GM19025 (cell line): ENCODE measurements around the gene CNTNAP2.

Experiments used
- ATAC-seq: cut with Tn5 transposase; IDR thresholded peaks from one replicate; pipeline ENCODE4 v1.9.1; 2021; ENCODE audit warnings: mild to moderate bottlenecking, low read depth, moderate library complexity; ENCODE audit not compliant: unreplicated experiment

The CNTNAP2 gene

GRCh38 chr7:147170341-147171012 lies 1053.9 kb downstream of the CNTNAP2 start:
- ATAC-seq, result no peak

DNA sequence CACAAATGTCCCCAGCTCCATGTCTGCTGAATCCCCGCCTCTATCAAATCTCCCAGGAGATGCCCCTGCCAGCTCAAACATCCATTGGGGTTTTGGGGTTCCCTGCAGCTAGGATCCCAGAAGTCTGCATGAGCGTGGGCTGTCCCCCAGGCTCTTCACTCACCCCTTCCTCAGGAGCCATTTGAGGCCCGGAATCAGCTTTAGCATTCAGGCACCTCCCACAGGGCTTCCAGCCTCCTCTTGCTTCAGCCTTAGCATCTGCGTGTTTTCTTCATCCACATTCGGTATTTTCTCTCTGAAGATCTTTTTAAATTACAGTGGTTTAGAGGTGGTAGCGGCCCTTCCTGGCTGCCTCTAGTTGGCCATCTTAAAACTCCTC lies 1054.4 kb downstream of the CNTNAP2 start:
- no peak for ATAC-seq

DNA sequence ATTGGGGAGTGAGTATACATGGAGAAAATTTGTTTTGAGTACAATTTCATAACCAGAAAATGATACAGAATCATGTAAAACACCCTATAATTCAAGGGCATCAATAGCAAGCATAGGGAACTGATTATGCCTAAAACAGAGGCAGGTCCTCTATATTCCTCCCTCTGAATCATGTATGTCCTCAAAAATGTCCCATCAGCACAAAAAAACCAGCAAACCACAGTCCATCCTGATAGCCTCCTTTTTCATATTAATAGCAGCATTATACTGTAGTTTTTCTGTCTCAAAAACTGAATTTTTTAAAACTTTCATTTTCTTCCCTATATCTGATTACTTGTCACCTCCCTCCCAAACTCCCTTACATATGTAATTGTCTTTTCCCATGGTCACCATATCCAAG lies 1057.3 kb downstream of the CNTNAP2 start:
- ATAC-seq, result no peak

DNA sequence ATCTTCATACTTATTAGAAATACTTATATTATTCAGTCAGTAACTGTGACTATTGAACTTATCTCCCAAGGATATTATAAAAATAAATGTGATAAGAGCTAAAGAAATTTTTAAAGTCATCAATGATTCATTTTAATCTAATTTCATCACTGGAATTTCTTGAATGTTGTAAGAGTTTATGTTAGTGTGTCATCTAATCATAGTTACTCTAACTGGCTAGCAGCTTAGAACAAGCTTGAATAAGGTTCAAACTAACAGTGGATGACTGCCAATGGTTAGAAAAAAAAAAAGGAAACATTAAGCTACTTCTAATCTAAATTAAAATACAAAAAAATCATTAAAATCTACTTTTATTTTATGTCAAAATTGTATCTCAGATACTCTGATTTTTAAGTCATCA lies 1066.3 kb downstream of the CNTNAP2 start:
- ATAC-seq, result no peak

DNA sequence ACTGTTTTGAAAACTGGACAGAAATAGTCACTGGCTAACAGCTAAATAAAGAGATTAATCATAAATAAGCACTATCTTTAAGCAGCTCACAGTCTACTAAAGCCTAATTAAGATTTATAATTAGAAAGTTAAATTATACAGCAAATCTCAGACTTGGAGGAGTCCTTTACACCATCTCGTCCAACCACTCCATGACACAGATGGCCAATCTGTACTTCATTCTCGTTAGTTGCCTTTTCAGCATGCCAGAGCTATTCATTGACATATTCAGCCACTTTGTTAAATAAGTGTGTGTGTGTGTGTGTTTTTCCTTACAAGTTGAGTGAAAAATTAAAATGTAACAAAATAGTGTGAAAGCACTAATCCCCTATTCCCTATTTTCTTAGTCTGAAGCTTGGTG lies 1066.7 kb downstream of the CNTNAP2 start:
- no peak for ATAC-seq

GRCh38 chr7:147188467-147188866 lies 1071.9 kb downstream of the CNTNAP2 start:
- no peak for ATAC-seq

- ATAC-seq, result no peak
Measured at GRCh38 chr7:147193476-147193875, 1076.9 kb downstream of the CNTNAP2 start.

DNA sequence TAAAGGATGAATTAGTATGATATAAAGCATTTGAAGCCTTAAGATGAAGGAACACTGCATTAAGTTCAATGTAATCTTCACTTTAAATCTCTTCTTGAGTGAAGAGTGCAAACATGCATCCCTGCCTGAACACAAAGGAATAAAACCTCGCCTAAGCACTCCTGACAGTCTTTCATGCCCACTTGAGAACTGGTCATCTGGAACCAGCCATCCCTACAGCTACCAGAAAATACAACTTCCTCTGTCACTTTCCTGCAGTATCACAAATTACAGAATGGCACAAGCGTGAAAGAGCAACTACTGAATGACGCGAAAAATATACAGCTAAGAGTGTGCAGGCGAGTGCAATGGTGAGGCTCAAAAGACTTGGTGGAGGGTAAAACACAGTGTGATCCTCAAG lies 1079.9 kb downstream of the CNTNAP2 start:
- no peak for ATAC-seq

- no peak for ATAC-seq
Measured at GRCh38 chr7:147197006-147197405, 1080.4 kb downstream of the CNTNAP2 start.

DNA sequence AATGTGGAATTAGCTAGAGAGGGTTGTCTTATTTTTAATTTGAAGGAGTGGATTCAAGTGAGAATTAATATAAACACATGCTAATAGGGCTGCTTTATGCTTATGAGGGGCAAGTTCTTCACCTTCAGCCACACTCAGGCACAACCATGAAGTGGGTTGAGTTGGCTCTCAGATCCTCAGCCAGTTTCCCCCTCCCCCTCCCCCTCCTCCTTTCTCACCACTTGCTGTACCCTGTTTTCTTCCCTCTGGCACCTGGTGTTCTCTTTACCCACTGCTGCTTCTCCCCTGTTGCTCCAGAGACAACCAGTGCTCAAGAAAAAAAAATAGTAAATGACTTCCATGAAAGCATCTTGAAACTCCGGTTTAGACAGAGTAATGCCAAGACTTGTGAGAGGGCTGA lies 1083.3 kb downstream of the CNTNAP2 start:
- no peak for ATAC-seq

DNA sequence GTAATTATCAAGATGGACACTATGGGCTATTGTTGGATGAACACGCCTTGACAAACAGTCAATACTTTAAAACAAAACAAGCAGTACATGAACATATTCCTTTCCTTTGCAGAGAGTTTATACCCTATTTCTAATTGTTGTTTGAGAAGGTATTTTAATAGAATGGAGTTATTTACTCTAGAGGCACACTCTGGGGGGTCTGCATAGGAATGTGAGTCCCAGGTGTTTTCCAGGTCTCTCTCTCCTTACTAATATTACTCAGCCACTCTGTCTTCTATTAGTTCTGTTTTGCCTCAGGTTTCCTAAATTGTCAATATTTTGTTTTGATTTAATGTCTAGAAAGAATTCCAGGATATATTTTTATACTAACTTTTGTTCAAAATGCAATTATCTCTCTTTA lies 1091.4 kb downstream of the CNTNAP2 start:
- no peak for ATAC-seq

DNA sequence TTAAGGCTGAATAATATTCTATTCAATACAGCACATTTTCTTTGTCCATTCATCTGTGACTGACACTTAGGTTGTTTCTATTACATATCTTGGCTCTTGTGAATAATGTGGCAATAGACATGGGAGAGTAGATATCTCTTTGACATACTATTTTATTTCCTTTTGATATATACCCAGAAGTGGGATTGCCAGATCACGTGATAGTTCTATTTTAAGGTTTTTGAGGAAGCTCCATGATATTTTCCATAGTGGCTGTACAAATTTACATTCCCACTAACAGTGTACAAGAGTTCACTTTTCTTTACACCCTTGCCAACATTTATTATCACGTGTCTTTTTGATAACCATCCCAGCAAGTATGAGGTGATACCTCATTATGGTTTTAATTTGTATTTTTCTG lies 1114.7 kb downstream of the CNTNAP2 start:
- ATAC-seq, result no peak

DNA sequence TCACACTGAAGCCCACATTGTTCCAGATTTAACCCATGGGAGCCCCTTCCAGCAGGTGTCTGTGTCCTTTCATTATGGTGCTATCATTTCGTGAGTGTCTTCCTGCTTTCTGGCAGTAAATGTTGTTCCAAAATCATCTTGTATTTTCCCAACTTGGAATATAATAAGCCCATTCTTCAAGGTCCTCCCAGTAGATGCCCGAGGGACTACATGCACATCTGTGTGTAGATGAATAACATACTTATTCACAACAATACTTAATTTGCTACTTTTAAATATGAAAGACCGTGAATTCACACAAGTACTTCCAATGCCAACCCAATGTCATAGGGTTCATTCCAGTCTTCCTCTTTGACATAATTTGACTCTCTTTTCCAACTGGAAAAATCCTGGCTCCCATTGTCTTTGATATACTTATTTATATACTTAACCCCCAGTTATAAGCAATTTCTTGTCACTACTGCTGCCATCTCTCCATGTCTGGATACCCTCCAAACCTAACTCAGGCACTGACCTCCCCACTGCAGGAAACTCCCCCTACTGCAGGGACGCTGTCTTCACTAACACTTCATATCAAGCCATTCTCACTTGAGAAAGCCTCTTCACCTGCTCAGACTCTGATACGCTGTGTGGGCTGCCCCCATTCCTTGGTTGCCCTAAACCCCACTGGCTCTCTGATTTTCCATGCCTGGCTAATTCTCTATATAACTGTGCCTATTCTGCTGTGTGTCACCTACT lies 1119.2 kb downstream of the CNTNAP2 start:
- ATAC-seq, result no peak

DNA sequence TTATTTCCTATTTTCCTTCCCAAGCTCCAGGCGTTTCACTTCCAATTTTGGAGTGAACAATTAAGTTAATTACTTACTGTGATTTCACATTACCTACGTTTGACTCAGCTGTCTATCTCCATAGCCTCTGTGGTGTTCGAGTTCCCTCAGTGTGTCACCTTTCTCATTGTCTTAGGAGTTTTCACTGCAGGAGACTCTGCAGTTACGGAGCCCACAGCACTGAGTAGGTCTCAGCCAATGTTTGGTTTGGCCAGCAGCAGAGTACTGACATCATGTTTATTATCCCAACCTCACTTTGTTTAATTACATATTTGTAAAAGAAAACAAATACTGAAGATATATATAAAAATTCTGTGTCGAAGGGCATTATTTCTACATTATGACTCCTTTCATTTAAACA lies 1123.9 kb downstream of the CNTNAP2 start:
- ATAC-seq, result no peak

- ATAC-seq, result no peak
Measured at GRCh38 chr7:147245274-147245673, 1128.7 kb downstream of the CNTNAP2 start.

GRCh38 chr7:147249956-147250355 lies 1133.4 kb downstream of the CNTNAP2 start:
- no peak for ATAC-seq

- ATAC-seq, result no peak
Measured at GRCh38 chr7:147251751-147252325, 1135.2 kb downstream of the CNTNAP2 start.

- no peak for ATAC-seq
Measured at GRCh38 chr7:147261693-147262092, 1145.1 kb downstream of the CNTNAP2 start.

GRCh38 chr7:147265528-147265927 lies 1148.9 kb downstream of the CNTNAP2 start:
- no peak for ATAC-seq

GRCh38 chr7:147276106-147276505 lies 1159.5 kb downstream of the CNTNAP2 start:
- ATAC-seq, result no peak

- no peak for ATAC-seq
Measured at GRCh38 chr7:147276783-147277370, 1160.3 kb downstream of the CNTNAP2 start.

- no peak for ATAC-seq
Measured at GRCh38 chr7:147279514-147279913, 1162.9 kb downstream of the CNTNAP2 start.
